NCI-H774 (cell line): ENCODE results near the gene ATP13A1.
A peak's percentile ranks its signal among the peaks of the same experiment; 100 is the strongest.
"Not testable (repeated sequence)": the region's sequence is repeated elsewhere in the genome, so short reads cannot be mapped to it uniquely, and the experiment has no call there.

ENCODE experiments used
- DNase-seq: peaks from one replicate; lab custom pipeline; 2025; lab: John Stamatoyannopoulos, UW

The ATP13A1 gene

GRCh38 chr19:19663256-19664120, at the start of gene ATP13A1:
ATP13A1 (minus strand) TSS chr19:19663676; CDS start chr19:19663666, 10 bp downstream.
- peak; percentile 96 for DNase-seq

GRCh38 chr19:19711934-19712828, 48.7 kb upstream of the ATP13A1 start:
- DNase-seq = no peak

GRCh38 chr19:19711306-19711933, 47.9 kb upstream of the ATP13A1 start:
- DNase-seq = no peak

- no peak for DNase-seq
These were observed 47.0 kb upstream of the ATP13A1 start for GRCh38 chr19:19710506-19710905.

GRCh38 chr19:19704836-19705235, 41.4 kb upstream of the ATP13A1 start:
- DNase-seq = no peak

GRCh38 chr19:19700493-19700892, 37.0 kb upstream of the ATP13A1 start:
- not testable (repeated sequence) for DNase-seq

- no peak for DNase-seq
These were observed 34.1 kb upstream of the ATP13A1 start for GRCh38 chr19:19697589-19697988.

GRCh38 chr19:19696386-19696785, 32.9 kb upstream of the ATP13A1 start:
- no peak for DNase-seq

- DNase-seq = no peak
These were observed 28.2 kb upstream of the ATP13A1 start for GRCh38 chr19:19691683-19692082.

- DNase-seq = not testable (repeated sequence)
These were observed 25.5 kb upstream of the ATP13A1 start for GRCh38 chr19:19689023-19689422.

GRCh38 chr19:19687090-19687489, 23.6 kb upstream of the ATP13A1 start:
- DNase-seq = no peak

GRCh38 chr19:19686580-19686979, 23.1 kb upstream of the ATP13A1 start:
- no peak for DNase-seq

GRCh38 chr19:19686119-19686518, 22.6 kb upstream of the ATP13A1 start:
- DNase-seq = not testable (repeated sequence)

- no peak for DNase-seq
These were observed 15.9 kb upstream of the ATP13A1 start for GRCh38 chr19:19679176-19680073.

GRCh38 chr19:19677579-19677978, 14.1 kb upstream of the ATP13A1 start:
- DNase-seq = no peak

GRCh38 chr19:19674315-19674714, 10.8 kb upstream of the ATP13A1 start:
- DNase-seq = no peak

- DNase-seq = no peak
These were observed 9.3 kb upstream of the ATP13A1 start for GRCh38 chr19:19672816-19673215.

- no peak for DNase-seq
These were observed 6.6 kb upstream of the ATP13A1 start for GRCh38 chr19:19670070-19670551.

GRCh38 chr19:19668230-19669012, 4.9 kb upstream of the ATP13A1 start, which contains the start of gene ZNF101:
ZNF101 (plus strand) TSS chr19:19668839; CDS start chr19:19668964, 125 bp downstream.
- DNase-seq = peak; percentile 92

- not testable (repeated sequence) for DNase-seq
These were observed 2.0 kb upstream of the ATP13A1 start for GRCh38 chr19:19665420-19665948.
